GM21619 (cell line): ENCODE measurements around the gene TRIM6.
A peak's percentile ranks its signal among the peaks of the same experiment; 100 is the strongest.
"Not testable (repeated sequence)": the region's sequence is repeated elsewhere in the genome, so short reads cannot be mapped to it uniquely, and the experiment has no call there.

Experiments
- ATAC-seq: cut with Tn5 transposase; IDR thresholded peaks from one replicate; pipeline ENCODE4 v1.9.1; 2021; ENCODE audit not compliant: unreplicated experiment

The TRIM6 gene

DNA sequence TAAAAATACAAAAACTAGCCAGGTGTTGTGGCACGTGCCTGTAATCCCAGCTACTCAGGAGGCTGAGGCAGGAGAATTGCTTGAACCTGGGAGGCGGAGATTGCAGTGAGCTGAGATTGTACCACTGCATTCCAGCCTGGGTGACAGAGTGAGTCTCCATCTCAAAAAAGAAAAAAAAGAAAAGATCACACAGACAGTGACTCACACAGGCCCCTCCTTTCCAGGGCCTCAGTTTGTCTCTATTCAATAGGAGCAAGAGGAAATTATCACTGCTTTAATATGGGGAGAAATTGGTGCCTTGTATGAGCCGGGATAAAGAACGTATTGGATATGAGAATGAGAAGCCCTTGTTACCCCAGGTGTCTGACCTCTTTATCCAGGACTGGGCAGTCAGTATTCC, 6.4 kb downstream of the TRIM6 start:
- ATAC-seq, result not testable (repeated sequence)

DNA sequence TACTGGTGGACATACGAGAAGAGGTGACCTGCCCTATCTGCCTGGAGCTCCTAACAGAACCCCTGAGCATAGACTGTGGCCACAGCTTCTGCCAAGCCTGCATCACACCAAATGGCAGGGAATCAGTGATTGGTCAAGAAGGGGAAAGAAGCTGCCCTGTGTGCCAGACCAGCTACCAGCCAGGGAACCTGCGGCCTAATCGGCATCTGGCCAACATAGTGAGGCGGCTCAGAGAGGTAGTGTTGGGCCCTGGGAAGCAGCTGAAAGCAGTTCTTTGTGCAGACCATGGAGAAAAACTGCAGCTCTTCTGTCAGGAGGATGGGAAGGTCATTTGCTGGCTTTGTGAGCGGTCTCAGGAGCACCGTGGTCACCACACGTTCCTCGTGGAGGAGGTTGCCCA, 6.9 kb downstream of the TRIM6 start:
- ATAC-seq, result no peak

- no peak for ATAC-seq
Observed at GRCh38 chr11:5604896-5605295, 8.5 kb downstream of the TRIM6 start.

- ATAC-seq, result no peak
Observed at GRCh38 chr11:5605849-5606248, 9.4 kb downstream of the TRIM6 start.

GRCh38 chr11:5608808-5609207, 12.4 kb downstream of the TRIM6 start:
- no peak for ATAC-seq

GRCh38 chr11:5610446-5610845, 14.0 kb downstream of the TRIM6 start:
- ATAC-seq, result no peak

DNA sequence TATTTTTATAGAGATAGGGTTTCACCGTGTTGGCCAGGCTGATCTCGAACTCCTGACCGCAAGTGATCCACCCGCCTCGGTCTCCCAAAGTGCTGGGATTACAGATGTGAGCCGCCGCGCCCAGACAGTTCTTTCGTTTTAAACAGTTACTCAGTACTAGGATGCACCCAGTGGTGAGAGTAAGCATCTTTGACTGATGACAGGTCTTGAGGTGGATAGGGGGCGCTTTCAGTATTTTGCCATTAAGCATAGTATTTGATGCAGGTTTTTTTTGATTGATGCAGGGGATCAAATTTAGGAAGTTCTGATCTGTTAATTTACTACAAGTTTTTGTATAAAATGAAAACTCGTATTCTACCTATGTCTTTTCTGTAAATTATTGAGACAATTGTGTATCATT, 15.2 kb downstream of the TRIM6 start:
- ATAC-seq, result no peak

DNA sequence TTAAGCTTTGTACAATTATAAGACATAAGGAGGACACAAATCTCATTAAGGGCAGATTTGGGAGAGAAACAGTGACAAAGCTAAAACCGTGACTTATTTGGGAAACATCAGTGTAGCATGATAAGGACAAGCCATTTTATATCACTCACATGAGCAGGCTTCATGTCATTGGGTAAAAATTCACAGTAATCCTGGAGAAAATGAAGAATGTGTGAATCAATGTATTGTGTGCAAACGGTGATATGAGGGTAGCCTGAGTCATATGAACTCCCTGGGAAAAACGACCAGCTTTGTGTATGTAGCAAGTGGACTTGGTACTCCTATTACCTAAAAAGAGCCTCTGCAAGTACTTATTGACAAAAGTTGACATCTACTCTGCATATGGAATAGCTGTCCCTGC, 22.4 kb downstream of the TRIM6 start:
- no peak for ATAC-seq

GRCh38 chr11:5620651-5621521, 24.4 kb downstream of the TRIM6 start:
- no peak for ATAC-seq

GRCh38 chr11:5621580-5621979, 25.1 kb downstream of the TRIM6 start:
- no peak for ATAC-seq

DNA sequence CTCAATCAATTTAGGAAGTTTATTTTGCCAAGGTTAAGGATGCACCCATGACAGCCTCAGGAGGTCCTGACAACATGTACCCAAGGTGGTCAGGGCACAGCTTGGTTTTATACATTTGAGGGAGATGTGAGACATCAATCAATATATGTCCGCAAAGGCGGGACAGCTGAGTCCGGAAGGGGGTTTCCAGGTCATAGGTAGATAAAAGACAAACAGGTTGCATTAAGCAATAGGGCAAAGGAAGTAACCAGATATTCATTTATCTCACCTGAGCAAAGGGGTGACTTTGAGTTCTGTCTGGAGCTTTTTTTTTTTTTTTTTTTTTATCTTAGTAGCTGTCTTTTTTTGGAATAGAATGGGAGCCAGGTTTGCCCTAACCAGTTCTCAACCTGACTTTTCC, 26.4 kb downstream of the TRIM6 start:
- ATAC-seq, result no peak

- ATAC-seq, result peak; percentile 97
Observed at GRCh38 chr11:5624489-5625279, 28.2 kb downstream of the TRIM6 start, which contains the start of gene TRIM34. Gene TRIM34 (plus strand): TSS chr11:5625001. CDS start chr11:5632332, 7,331 bp downstream.

DNA sequence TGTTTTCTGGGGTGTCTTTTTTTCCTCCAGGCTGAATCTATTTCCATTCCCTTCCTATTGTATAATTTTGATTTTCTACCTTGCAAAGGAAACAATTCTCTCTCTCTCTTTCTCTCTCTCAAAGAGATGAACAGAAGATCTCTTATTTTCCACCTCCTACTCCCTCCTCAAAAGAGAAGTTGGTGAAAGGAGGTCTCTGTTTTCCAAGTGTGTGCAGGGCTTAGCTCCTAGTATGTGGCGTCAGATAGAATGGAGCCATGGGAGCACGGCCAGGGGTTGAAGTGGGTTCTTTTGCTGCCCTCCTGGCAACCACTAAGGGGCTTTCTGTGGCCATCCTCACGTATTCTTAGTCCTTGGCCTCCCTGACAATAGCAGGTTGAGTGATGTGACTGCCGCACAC, 28.8 kb downstream of the TRIM6 start:
- no peak for ATAC-seq

GRCh38 chr11:5626196-5626595, 29.8 kb downstream of the TRIM6 start:
- no peak for ATAC-seq

DNA sequence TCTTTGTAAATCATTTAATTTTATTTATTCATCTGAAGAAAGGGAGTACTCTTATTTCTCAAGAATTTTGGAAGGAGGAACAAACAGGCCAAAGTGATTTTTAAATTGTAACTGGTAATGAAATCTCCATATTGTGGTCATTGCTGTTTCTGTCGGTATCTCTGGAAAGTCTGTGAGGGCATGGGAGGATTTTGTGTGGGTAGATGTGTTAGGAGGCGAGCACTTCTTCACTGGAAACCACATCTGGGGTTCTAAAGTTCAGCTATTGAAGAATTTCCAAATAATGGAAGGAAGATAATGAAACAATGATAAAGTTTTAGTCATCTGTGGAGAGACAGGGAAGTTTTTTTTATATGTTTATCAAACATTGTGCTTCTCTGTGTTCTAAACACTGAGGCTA, 35.0 kb downstream of the TRIM6 start:
- no peak for ATAC-seq

- ATAC-seq, result peak; percentile 94
Observed at GRCh38 chr11:5631969-5632635, 35.7 kb downstream of the TRIM6 start.

- no peak for ATAC-seq
Observed at GRCh38 chr11:5639953-5640352, 43.5 kb downstream of the TRIM6 start.

GRCh38 chr11:5643585-5643984, 47.1 kb downstream of the TRIM6 start:
- ATAC-seq, result no peak

DNA sequence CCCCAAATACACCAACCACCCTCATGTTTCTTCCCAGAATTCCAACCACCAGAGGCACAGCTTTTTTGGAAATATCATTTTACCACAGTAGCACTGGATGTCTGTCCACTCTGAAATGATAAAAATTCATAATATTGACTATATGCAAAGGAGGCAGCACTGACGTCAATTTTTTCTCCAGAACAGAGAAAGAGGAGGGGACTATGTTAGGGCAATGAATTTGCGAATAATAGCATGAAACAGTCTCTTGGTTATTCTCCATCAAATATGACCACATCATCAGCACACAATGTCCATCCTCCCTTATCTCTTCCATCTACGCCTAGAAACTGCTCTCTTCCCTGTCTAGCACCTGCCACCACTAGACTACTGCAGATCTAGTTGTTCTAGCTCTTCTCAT, 49.7 kb downstream of the TRIM6 start:
- no peak for ATAC-seq

- no peak for ATAC-seq
Observed at GRCh38 chr11:5655474-5655873, 59.0 kb downstream of the TRIM6 start.

DNA sequence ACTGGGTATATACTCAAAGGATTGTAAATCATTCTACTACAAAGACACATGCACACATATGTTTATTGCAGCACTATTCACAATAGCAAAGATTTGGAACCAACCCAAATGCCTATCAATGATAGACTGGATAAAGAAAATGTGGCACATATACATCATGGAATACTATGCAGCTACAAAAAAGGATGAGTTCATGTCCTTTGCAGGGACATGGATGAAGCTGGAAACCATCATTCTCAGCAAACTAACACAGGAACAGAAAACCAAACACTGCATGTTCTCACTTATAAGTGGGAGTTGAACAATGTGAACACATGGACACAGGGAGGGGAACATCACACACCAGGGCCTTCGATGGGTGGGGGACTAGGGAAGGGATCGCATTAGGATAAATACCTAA, 60.5 kb downstream of the TRIM6 start:
- not testable (repeated sequence) for ATAC-seq

- no peak for ATAC-seq
Observed at GRCh38 chr11:5658318-5658717, 61.9 kb downstream of the TRIM6 start.
